Fibroblast of the aortic adventitia (primary cell): ENCODE data around the gene CBFA2T3. TPM values are rescaled to one million over a fixed set of nuclear protein-coding genes. Genes with fewer than 3 reads are reported as not detected.
"Not testable (repeated sequence)": the region's sequence is repeated elsewhere in the genome, so short reads cannot be mapped to it uniquely, and the experiment has no call there.

Source experiments
- DNase-seq: peaks from one replicate; pipeline ENCODE4 v3.0.0-alpha.2; 2010; ENCODE audit warnings: low read depth
- H3K4me3 ChIP-seq: 2 replicates; pipeline ENCODE4 v1.5.1; 2011; ENCODE audit warnings: low read depth, mild to moderate bottlenecking, control low read depth, low read length, moderate library complexity
- CTCF ChIP-seq: IDR thresholded peaks from 2 replicates; pipeline ENCODE4 v1.5.1; 2011; ENCODE audit warnings: mild to moderate bottlenecking, low read length, control low read depth, inconsistent platforms; ENCODE audit not compliant: insufficient read depth
- total RNA-seq: library from RNA; depleted of rRNA; stranded (reverse); fragments of >200 nt; gene quantifications from 2 replicates; pipeline ENCODE4 v1.2.3, GENCODE V29; 2012; ENCODE audit warnings: low replicate concordance

The CBFA2T3 gene
- total RNA-seq, 1 donor, result not detected

GRCh38 chr16:88893127-88893968, 83.7 kb downstream of the CBFA2T3 start:
- no peak for DNase-seq
- H3K4me3 ChIP-seq, result no peak overlapping the region
- TF ChIP-seq CTCF, result no peak

DNA sequence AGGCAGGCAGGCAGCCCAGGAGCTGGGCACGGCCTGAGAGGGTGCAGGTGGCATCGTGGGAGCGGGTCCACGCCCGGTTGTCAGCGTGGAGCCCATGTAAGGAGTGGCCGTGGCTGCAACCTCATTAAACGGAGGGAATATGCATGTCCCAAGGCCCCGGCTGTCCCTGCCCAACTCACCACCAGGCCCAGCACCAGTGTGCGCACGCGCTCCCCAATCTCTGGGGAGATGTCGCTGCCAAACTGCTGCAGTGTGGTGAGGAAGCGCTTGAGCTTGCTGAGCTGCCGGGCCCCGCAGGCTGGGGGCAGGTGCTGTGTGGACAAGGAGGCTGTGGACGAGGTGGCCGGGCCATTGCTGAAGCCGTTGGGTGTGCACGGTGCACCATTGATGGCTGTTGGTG, 84.9 kb downstream of the CBFA2T3 start:
- TF ChIP-seq CTCF, result no peak
- DNase-seq, result no peak
- no peak overlapping the region for H3K4me3 ChIP-seq

- TF ChIP-seq CTCF, result no peak
- DNase-seq, result no peak
- no peak overlapping the region for H3K4me3 ChIP-seq
Observed at GRCh38 chr16:88891083-88891482, 85.9 kb downstream of the CBFA2T3 start.

GRCh38 chr16:88889702-88890352, 87.2 kb downstream of the CBFA2T3 start:
- not testable (repeated sequence) for DNase-seq, H3K4me3 ChIP-seq

DNA sequence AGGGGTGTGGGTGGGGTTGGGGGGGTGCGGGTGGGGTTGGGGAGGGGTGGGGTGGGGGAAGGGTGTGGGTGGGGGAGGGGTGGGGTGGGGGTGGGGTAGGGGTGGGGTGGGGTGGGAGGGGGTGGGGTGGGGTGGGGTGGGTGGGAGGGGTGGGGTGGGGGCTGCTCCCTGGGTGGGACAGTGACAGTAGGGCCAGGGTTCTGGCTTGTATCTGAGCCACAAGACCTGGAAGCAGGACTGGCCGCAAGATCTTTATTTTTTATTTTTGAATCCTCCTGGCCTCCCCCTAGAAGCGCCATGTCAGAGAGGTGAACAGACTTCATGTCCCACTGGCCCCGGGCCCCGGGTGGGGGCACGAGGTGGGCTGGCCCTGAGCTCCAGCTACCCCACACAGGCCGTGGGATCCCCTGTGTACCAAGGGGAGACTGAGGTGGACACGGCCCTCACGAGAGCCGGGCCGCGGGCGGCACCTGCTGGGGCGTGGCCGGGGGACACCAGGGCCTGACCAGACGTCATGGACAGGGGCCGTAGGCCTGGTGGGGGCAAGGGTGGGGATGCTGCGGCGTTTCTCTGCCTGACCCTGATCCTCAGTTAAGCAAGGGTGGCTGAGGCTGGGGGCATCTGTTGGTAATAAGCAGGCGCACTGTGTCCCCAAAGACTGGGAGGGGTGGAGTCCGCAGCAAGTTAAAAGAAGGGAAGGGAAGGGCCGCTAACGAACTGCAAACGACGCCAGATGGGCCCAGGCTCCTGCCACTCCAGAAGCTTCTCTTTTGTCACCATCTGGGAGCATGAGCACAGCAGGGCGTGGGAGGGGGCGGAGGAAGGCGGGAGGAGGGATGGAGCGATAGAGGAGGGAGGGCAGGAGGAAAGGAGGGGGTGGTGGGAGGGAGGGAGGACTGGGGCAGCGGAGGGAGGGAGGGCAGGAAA, 88.3 kb downstream of the CBFA2T3 start:
- no peak overlapping the region for H3K4me3 ChIP-seq
- no peak for TF ChIP-seq CTCF
- DNase-seq, result no peak

GRCh38 chr16:88888057-88888456, 89.0 kb downstream of the CBFA2T3 start:
- no peak overlapping the region for H3K4me3 ChIP-seq
- no peak for TF ChIP-seq CTCF
- no peak for DNase-seq
